BLaER1 (cell line): ENCODE measurements around the gene FLRT1.

Source experiments
- H3K27ac ChIP-seq: shearing (Covaris generic); formaldehyde crosslinking; 2 replicates; pipeline ENCODE4 v1.8.1; 2022
- H3K27me3 ChIP-seq: shearing (Covaris generic); formaldehyde crosslinking; 2 replicates; pipeline ENCODE4 v1.8.1; 2022
- H3K36me3 ChIP-seq: shearing (Covaris generic); formaldehyde crosslinking; 2 replicates; pipeline ENCODE4 v1.8.1; 2022
- H3K4me1 ChIP-seq: shearing (Covaris generic); formaldehyde crosslinking; 2 replicates; pipeline ENCODE4 v1.8.1; 2022
- H3K4me2 ChIP-seq: shearing (Covaris generic); formaldehyde crosslinking; 2 replicates; pipeline ENCODE4 v1.8.1; 2022
- H3K4me3 ChIP-seq: shearing (Covaris generic); formaldehyde crosslinking; 2 replicates; pipeline ENCODE4 v1.8.1; 2022
- H3K9ac ChIP-seq: shearing (Covaris generic); formaldehyde crosslinking; 2 replicates; pipeline ENCODE4 v1.8.1; 2022
- H3K9me3 ChIP-seq: shearing (Covaris generic); formaldehyde crosslinking; 2 replicates; pipeline ENCODE4 v1.8.1; 2022
- H4K20me1 ChIP-seq: shearing (Covaris generic); formaldehyde crosslinking; 2 replicates; pipeline ENCODE4 v1.8.1; 2022
- Cebpa-rat ChIP-seq: shearing (Covaris generic); IDR thresholded peaks from 2 replicates; pipeline ENCODE4 v1.8.1; 2022

FLRT1 gene

DNA sequence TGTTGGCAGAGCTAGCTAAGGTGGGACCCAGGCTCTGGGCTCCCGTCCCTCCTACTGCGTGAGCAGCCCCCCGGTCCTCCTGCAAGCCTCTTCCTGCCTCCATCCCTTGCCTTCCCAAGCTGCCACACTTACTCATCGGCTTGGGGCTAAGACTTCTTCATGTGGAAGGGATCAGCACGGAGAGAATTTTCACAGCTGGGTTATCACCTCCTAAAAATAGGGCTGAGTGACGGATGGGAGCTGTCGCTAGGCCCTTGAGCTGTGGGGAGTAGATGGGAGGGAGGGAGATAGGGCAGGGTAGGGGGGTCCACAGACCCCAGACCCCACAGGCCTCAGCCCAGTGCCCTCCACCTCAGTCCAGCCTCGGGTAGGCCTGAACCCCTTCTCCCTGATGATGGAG is 41.0 kb downstream of the FLRT1 start:
- Histone ChIP-seq H3K9ac (no peak overlapping the region), H3K27ac (no peak overlapping the region), H3K4me3 (no peak overlapping the region), H3K36me3 (peaks cover 16% of the 10 kb centered on the region; the same call in 1 of the 2 replicates), H3K4me1 (peaks cover 32% of the 10 kb centered on the region), H3K4me2 (no peak overlapping the region), H4K20me1 (peaks cover 100% of the 10 kb centered on the region), H3K9me3 (no peaks in the 10 kb centered on the region), H3K27me3 (no peaks in the 10 kb centered on the region)
- TF ChIP-seq Cebpa-rat: no peak

- Histone ChIP-seq H3K4me3 (no peak overlapping the region), H3K27ac (peak overlapping the region; percentile 35; the same call in 1 of the 2 replicates), H3K4me1 (peaks cover 33% of the 10 kb centered on the region), H3K9me3 (no peaks in the 10 kb centered on the region), H3K36me3 (peaks cover 16% of the 10 kb centered on the region; the same call in 1 of the 2 replicates), H3K4me2 (peak overlapping the region; percentile 36; the same call in 1 of the 2 replicates), H4K20me1 (peaks cover 100% of the 10 kb centered on the region), H3K9ac (no peak overlapping the region), H3K27me3 (no peaks in the 10 kb centered on the region)
- no peak for TF ChIP-seq Cebpa-rat
These were observed 41.9 kb downstream of the FLRT1 start for GRCh38 chr11:64077607-64078006.

DNA sequence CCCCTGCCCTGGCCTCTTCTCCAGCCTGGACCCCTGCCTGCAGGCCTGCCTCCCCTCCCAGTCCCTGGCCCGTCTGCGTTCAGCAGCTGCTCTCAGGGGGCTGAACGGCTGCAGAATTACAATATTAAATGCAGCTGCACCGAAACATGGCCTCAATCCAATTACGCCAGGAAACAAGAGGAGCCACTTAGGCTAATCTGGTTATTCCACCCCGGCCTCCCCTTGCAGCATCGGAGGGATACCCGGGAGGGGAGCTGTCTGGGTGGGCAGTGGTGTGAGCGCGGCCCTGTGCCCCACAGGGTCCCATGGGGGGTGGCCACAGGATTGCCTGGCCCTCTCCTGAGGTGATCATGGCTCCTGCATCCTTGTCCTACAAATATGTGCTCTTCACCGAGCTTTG is 42.6 kb downstream of the FLRT1 start:
- H4K20me1 ChIP-seq: peaks cover 100% of the 10 kb centered on the region
- H3K27ac ChIP-seq: 0 out of 2 replicates have a peak overlapping the region, but pooled peaks have one; percentile 35

GRCh38 chr11:64078905-64079304 is 43.2 kb downstream of the FLRT1 start:
- no peaks in the 10 kb centered on the region for H3K9me3 ChIP-seq
- H4K20me1 ChIP-seq: peaks cover 100% of the 10 kb centered on the region
- TF ChIP-seq Cebpa-rat: no peak
- H3K4me3 ChIP-seq: no peak overlapping the region
- H3K27me3 ChIP-seq: no peaks in the 10 kb centered on the region
- no peak overlapping the region for H3K27ac ChIP-seq
- no peak overlapping the region for H3K4me2 ChIP-seq
- H3K36me3 ChIP-seq: peaks cover 16% of the 10 kb centered on the region; the same call in 1 of the 2 replicates
- no peak overlapping the region for H3K9ac ChIP-seq
- H3K4me1 ChIP-seq: peaks cover 33% of the 10 kb centered on the region

More for the DNA sequence above, 42.6 kb downstream of the FLRT1 start:
- Histone ChIP-seq H3K27me3 (no peaks in the 10 kb centered on the region), H3K9me3 (no peaks in the 10 kb centered on the region), H3K36me3 (peaks cover 16% of the 10 kb centered on the region; the same call in 1 of the 2 replicates), H3K9ac (no peak overlapping the region), H3K4me1 (peaks cover 33% of the 10 kb centered on the region), H3K4me3 (no peak overlapping the region), H3K4me2 (peak overlapping the region; percentile 36)
- no peak for TF ChIP-seq Cebpa-rat

DNA sequence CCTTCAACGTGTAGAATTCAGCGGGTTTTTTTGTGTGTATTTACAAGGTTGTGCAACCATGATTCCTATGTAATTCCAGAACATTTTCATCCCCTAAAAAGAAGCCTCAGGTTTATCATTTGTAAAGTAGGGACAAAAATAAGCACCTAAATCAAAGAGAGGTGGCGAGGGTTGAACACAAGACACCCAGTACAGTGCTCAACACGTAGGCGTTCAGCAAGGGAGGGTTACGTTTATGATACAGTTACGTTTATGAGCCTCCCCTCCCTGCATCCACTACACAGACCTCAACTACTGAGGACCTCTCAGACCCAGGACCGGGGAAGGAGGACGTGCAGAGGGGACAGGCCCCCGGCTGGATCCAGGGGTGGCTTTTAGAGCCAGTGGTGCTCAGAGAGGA is 44.7 kb downstream of the FLRT1 start:
- no peak overlapping the region for H3K27ac ChIP-seq
- H3K4me1 ChIP-seq: peaks cover 36% of the 10 kb centered on the region
- no peak overlapping the region for H3K4me2 ChIP-seq
- TF ChIP-seq Cebpa-rat: no peak
- no peaks in the 10 kb centered on the region for H3K27me3 ChIP-seq
- no peaks in the 10 kb centered on the region for H3K9me3 ChIP-seq
- no peak overlapping the region for H3K9ac ChIP-seq
- no peak overlapping the region for H3K4me3 ChIP-seq
- H3K36me3 ChIP-seq: peaks cover 16% of the 10 kb centered on the region; the same call in 1 of the 2 replicates
- peaks cover 100% of the 10 kb centered on the region for H4K20me1 ChIP-seq

DNA sequence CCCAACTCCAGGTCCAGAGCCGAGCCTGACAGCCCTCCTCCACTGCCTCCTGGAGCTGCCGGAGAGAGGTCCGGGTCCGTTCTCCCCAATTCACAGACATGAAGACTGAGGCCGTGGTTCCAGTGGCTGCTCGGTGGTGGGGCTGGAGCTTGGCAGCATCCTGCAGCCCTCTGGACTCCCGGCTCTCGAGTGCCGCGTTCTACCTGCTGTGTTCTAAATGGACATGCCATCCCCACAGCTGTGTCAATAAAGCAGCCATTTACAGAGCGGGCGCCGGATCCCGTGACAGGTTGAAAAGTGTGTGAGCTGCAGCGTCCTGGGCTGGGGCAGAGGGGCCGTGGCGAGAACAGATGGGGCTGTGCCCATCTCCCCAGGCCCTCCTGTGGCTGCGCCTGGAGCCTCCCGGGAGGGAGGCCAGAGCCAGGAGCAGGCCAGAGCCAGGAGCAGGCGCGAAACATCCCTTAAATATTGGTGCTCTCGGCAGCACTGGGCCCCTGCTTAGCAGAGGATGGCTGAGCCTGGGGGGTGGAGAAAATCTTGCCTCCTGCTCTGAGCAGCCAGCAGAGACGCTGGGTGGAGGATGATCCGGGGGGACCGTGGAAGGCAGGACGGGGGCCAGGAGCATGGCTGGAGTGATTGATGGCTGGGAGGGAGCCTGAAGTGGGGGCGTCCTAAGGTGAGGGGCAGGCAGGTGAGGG is 46.2 kb downstream of the FLRT1 start:
- Histone ChIP-seq H3K27ac (no peak overlapping the region), H3K27me3 (no peaks in the 10 kb centered on the region), H3K36me3 (peaks cover 5% of the 10 kb centered on the region; the same call in 1 of the 2 replicates), H3K9me3 (no peaks in the 10 kb centered on the region), H3K9ac (no peak overlapping the region), H4K20me1 (peaks cover 98% of the 10 kb centered on the region), H3K4me1 (peaks cover 51% of the 10 kb centered on the region), H3K4me3 (no peak overlapping the region), H3K4me2 (no peak overlapping the region)
- no peak for TF ChIP-seq Cebpa-rat

- Histone ChIP-seq H3K4me2 (peak overlapping the region; percentile 51), H3K36me3 (0 out of 2 replicates have a peak, but pooled peaks cover 4% of the 10 kb centered on the region), H3K27ac (no peak overlapping the region), H3K4me1 (peaks cover 57% of the 10 kb centered on the region), H3K9ac (no peak overlapping the region), H3K9me3 (no peaks in the 10 kb centered on the region), H3K4me3 (no peak overlapping the region), H4K20me1 (peaks cover 98% of the 10 kb centered on the region), H3K27me3 (no peaks in the 10 kb centered on the region)
- TF ChIP-seq Cebpa-rat: no peak
These were observed 47.8 kb downstream of the FLRT1 start for GRCh38 chr11:64083398-64084080.

- H3K4me2 ChIP-seq: peak overlapping the region; percentile 51
- H3K36me3 ChIP-seq: 0 out of 2 replicates have a peak, but pooled peaks cover 4% of the 10 kb centered on the region
- no peak overlapping the region for H3K4me3 ChIP-seq
- no peaks in the 10 kb centered on the region for H3K27me3 ChIP-seq
- H3K9me3 ChIP-seq: no peaks in the 10 kb centered on the region
- H3K27ac ChIP-seq: peak overlapping the region; percentile 18; the same call in 1 of the 2 replicates
- no peak overlapping the region for H3K9ac ChIP-seq
- no peak for TF ChIP-seq Cebpa-rat
- peaks cover 64% of the 10 kb centered on the region for H3K4me1 ChIP-seq
- H4K20me1 ChIP-seq: peaks cover 98% of the 10 kb centered on the region
These were observed 48.6 kb downstream of the FLRT1 start for GRCh38 chr11:64084146-64084950.

DNA sequence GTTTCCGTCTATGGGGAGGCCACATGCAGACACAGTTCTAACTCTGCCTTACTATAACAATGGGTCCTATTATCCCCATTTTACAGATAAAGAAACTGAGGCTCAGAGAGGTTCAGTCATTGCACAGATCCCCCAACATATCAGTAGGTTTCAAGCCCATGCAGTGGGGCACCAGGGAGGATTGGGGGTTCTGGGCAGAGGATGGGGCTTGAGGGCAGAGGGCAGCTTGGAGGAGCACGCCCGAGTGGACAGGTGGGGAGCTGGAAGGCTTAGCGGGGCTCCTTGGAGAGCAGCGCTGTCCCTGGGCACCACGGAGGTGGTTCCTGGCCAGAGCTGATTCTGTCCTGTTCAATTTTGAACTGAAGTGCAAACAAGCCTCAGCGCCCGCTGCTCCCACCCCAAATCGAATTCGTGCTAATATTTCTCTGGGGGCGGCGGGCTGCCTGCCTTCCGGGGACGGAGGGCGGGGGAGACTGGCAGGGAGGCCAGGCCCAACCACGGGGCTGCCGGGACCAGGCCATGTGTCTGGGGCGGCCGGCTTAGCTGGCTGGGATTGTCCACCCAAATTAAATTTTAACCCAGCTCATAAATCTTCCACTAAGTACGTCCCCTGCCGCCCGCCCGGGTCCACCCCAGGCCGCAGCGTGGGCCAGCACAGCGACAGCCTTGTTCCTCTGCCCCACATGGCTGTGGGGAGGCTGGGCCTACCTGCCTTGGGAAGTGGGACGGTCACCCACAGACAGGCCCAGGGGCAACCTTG is 49.4 kb downstream of the FLRT1 start:
- Histone ChIP-seq H3K4me1 (peaks cover 71% of the 10 kb centered on the region), H3K27ac (no peak overlapping the region), H3K4me3 (no peak overlapping the region), H3K27me3 (no peaks in the 10 kb centered on the region), H4K20me1 (peaks cover 96% of the 10 kb centered on the region), H3K36me3 (0 out of 2 replicates have a peak, but pooled peaks cover 4% of the 10 kb centered on the region), H3K9ac (no peak overlapping the region), H3K4me2 (no peak overlapping the region), H3K9me3 (no peaks in the 10 kb centered on the region)
- TF ChIP-seq Cebpa-rat: no peak
